Stimulated activated CD4-positive, alpha-beta T cell treated with anti-CD3 and anti-CD28 coated beads, Interleukin-15, amount 100 ng/mL, for 24 hours (primary cell): Measurements from ENCODE around the gene IRAG1.

Source experiments
- DNase-seq: peaks from one replicate; pipeline ENCODE4 v3.0.0-alpha.2; 2020

The IRAG1 gene, protein sequence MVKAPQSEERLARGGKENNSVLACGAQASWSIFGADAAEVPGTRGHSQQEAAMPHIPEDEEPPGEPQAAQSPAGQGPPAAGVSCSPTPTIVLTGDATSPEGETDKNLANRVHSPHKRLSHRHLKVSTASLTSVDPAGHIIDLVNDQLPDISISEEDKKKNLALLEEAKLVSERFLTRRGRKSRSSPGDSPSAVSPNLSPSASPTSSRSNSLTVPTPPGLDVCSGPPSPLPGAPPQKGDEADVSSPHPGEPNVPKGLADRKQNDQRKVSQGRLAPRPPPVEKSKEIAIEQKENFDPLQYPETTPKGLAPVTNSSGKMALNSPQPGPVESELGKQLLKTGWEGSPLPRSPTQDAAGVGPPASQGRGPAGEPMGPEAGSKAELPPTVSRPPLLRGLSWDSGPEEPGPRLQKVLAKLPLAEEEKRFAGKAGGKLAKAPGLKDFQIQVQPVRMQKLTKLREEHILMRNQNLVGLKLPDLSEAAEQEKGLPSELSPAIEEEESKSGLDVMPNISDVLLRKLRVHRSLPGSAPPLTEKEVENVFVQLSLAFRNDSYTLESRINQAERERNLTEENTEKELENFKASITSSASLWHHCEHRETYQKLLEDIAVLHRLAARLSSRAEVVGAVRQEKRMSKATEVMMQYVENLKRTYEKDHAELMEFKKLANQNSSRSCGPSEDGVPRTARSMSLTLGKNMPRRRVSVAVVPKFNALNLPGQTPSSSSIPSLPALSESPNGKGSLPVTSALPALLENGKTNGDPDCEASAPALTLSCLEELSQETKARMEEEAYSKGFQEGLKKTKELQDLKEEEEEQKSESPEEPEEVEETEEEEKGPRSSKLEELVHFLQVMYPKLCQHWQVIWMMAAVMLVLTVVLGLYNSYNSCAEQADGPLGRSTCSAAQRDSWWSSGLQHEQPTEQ

DNA sequence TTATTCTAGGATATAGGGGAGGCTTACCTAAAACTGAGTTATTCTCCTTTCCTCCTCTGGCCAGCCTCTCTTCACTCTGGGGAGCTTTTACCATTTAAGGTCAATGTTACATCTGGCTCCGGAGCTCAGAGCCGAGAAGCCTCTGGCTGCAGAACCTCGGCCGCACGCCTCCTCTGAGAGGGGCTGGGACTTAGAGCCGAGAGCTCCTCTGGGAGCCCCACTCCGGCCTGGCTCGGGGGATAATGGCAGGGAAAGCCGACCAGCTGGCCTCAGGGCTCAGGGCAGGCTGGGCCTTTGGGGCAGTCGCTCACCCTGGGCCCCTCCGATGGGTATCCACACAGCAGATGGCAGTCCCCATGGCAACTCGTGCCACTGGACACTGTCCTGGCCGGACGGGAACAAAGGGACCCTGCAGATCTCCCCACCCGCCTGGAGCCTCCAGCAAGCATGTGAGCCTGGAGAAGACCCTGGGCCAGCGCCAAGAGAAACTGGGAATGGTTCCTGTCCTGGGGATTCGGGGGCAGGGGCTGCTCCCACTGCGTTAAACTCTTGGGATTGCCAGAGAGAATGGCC, at the start of gene IRAG1:
IRAG1 (minus strand) TSS at position 247 of the 573 bp plus-strand sequence; CDS start at position 94, 153 bp downstream.
- no peak for DNase-seq

- DNase-seq = peak; percentile 36
Observed at GRCh38 chr11:10742460-10743208, 49.1 kb upstream of the IRAG1 start.

- peak; percentile 93 for DNase-seq
Observed at GRCh38 chr11:10735481-10736475, 42.2 kb upstream of the IRAG1 start.

- DNase-seq = no peak
Observed at GRCh38 chr11:10731064-10731680, 37.6 kb upstream of the IRAG1 start.

DNA sequence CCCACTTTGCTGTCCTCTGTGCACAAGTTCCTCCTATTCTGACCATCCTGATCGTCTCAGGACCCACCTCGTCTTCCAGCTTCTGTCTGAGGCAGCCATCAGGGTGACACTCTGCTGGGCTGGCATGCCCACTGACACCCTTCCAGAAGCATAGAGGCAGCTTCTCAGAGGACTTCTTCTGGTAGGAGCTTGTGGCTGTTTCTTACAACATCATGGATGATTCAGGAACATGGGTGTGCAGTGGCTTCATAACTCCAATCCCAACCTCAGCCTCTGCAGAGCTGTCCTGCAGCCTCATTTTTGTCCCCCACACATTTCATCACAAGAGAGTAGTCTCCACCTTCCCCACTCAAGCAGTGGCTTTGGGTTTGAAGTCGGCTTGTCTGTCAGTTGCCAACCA, 36.6 kb upstream of the IRAG1 start:
- no peak for DNase-seq

DNA sequence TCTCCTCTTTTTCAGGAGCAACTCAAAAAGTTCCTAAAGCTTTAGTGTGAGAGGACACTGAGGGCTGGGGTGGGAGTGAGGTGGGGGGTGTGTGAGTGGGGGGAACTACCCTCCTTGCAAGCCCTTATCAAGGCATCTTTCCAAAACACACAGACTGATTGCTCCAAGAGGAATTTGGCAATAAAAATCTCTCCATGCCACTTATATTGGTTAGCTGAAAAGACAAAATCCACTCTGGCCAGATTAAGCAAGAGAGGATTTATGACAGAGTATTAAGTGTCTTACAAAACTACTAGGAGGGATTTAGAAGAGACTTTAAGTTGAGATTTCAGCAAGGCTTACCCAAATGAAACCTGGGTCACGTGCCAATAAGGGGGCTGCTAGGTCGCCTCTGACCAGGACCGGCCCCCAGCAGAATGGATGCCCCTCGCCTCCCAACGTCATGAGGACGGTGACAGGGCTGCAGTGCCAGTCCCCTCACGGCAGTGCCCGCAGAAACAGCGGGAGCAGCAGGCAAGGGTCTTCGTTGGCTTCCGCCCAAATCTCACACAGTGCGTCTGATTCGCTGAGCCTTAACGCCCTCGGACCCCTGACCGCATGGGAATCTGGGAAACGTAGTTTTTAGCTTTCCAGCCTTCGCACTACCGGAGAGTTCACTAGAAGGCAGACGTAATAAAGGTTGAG, 35.4 kb upstream of the IRAG1 start:
- no peak for DNase-seq

DNA sequence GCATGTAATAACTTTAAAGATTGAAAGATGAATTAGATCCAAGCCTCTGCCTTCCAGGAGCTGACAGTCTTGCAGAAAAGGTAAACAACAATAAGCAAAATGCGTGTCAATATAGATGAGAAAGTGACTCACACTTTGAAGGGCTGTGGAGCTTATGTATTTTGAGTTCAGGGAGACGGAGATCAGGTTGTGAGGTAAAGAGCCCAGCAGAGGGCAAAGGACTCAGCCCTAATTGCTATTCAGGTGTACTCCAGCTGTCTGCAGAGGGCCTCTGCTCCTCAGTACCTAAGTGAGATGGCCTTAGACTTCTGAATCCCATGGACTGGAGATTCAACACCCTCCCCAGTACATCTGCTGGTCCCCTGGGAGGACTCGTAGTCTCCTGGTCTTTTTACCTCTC, 34.6 kb upstream of the IRAG1 start:
- no peak for DNase-seq

GRCh38 chr11:10727146-10727851, 33.7 kb upstream of the IRAG1 start:
- DNase-seq = no peak

DNA sequence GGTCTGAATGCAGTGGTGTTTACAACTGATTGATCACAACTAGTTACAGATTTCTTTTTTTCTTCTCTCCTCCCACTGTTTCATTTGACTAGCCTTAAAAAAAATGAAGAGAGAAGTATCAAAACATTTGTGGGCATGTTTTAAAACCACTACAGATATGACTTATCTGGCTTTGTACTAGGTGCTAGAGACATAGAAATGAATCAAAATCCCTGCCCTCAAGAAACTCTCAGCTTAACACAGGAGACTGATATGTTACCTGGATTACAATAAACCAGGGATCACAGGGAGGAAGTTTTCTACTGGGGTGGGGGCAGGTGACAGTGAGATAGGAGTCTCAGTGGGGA, 32.3 kb upstream of the IRAG1 start:
- DNase-seq = no peak

DNA sequence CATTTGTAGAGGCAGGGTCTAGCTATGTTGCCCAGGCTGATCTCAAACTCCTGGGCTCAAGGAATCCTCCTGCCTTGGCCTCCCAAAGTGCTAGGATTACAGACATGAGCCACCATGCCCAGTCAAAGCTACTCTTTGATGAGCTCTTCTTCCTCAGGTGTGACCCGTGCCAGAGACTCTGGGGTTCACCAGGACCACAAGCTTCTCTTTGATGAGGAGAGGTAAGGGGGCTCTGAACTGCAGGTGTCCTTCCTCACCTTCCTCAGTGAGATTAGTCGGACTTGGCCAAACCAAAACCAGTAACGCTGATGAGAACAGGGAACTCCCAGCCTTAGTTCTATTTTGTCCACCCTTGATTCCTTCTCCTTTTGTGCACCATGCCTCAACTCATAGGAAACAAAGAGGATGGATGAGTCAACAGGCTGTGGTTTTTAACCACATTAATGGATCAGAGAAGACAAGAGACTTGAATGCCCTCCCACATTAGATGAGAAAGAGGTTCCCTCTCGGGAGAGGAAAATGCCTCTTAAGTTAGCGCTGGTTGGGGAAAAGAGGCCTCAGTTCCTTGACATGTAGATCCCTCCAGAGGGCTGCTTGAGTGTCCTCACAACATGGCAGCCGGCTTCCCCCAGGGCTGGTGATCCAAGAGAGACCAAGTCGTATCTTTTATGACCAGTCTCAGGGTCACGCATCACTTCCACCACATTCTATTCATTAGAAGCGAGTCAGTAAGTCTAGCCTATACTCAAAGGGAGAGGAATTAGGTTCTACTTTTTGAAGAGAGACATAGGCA, 31.8 kb upstream of the IRAG1 start:
- peak; percentile 32 for DNase-seq

DNA sequence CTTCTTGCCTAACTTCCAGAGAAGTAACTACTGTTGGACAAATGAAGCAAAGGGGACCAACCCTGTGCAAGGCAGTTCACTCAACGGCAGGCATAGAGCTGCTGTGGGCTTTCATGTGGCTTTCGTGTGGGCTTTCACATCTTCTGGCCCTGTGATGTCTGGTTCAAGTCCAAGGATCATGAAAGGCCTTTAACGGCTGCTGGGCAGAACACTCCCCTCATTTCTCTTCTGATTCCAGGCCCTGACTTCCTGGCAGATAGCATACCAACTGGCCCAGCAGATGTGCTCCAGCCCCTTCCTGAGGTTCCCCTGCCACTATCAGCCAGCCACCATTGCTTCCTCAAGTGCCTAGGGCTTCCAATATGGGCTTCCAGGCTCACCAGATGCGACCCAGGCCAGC, 28.8 kb upstream of the IRAG1 start:
- DNase-seq = no peak

DNA sequence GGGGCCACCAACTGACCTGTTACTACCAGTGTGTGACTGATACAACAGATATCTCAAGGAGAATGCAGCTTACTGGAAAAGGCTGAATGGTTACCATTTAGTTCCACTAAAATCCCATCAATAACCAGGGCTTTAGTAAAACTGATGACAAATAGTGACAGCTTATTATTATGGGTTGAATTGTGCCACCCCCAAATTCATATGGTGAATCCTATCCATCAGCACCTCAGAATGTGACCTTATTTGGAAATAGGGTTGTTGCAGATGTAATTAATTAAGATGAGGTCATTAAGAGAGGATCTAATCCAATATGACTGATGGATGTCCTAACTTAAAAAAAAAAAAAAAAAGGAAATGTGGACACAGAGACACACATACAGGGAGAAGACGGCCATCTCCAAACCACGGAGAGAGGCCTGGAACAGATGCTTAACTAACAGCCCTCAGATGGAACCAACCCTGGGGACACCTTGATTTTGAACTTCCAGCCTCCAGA, 27.4 kb upstream of the IRAG1 start:
- DNase-seq = no peak

DNA sequence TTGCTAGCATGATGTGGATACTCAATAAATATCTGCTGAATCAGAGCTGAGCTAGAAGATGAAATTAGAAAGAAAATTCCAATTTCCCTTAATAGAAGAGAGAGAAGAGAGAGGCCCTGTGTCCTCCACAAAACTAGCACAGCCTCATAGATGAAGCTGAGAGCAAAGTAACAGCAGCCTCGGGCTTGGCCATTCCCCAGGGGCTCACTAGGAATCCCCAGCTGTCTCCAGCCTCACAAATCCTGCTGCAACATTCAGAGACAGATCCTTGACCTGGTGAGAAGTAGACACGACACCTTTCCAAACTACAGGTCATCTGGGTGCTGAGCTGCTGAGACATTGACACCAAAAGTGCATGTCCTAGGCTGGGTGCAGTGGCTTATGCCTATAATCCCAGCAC, 26.1 kb upstream of the IRAG1 start:
- DNase-seq = no peak

- DNase-seq = no peak
Observed at GRCh38 chr11:10716543-10717259, 23.1 kb upstream of the IRAG1 start.

DNA sequence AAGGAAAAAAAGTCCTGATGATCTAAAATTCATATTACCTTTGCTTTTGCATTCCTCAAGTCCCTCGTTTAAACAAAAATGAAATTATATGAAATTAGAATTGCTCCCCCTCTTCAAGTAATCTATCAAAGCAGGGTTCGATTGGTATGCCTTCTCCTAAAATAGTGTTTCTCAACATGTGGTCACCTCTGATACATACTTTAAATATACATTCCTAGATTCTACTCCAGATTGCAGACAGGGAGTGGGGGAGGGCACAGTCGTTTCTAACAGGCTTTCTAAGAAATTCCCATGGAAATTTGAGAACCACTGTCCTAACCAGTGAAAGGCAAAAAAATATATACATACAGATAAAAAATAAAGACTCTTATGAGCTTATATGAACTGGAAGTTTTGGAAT, 22.6 kb upstream of the IRAG1 start:
- DNase-seq = no peak

GRCh38 chr11:10715571-10715970, 22.0 kb upstream of the IRAG1 start:
- DNase-seq = no peak

GRCh38 chr11:10709299-10710086, 15.9 kb upstream of the IRAG1 start:
- DNase-seq = no peak
